ENCODE results near the gene ANAPC16.
"Not testable (repeated sequence)": the region's sequence is repeated elsewhere in the genome, so short reads cannot be mapped to it uniquely, and the experiment has no call there.

The ANAPC16 gene

GRCh38 chr10:72215611-72216549 lies at the start of gene ANAPC16, which contains the start of gene ASCC1:
Gene ANAPC16, plus strand, starts transcription at chr10:72216012. Its CDS starts 7,903 bp downstream, at chr10:72223915.
Gene ASCC1, minus strand, starts transcription at chr10:72216276. Its CDS starts 2,978 bp downstream, at chr10:72213298.
- peak; percentile 92 for DNase-seq

- DNase-seq, result no peak
These were observed 48.7 kb upstream of the ANAPC16 start for GRCh38 chr10:72167118-72167517.

- DNase-seq, result no peak
These were observed 45.5 kb upstream of the ANAPC16 start for GRCh38 chr10:72170263-72170662.

GRCh38 chr10:72170733-72171132 lies 45.1 kb upstream of the ANAPC16 start:
- no peak for DNase-seq

GRCh38 chr10:72171175-72171630 lies 44.6 kb upstream of the ANAPC16 start:
- DNase-seq, result no peak

- no peak for DNase-seq
These were observed 42.6 kb upstream of the ANAPC16 start for GRCh38 chr10:72173262-72173618.

GRCh38 chr10:72173619-72174296 lies 42.1 kb upstream of the ANAPC16 start:
- DNase-seq, result no peak

- no peak for DNase-seq
These were observed 41.5 kb upstream of the ANAPC16 start for GRCh38 chr10:72174297-72174662.

- no peak for DNase-seq
These were observed 40.7 kb upstream of the ANAPC16 start for GRCh38 chr10:72175149-72175548.

- DNase-seq, result no peak
These were observed 39.1 kb upstream of the ANAPC16 start for GRCh38 chr10:72176701-72177100.

GRCh38 chr10:72177454-72177853 lies 38.4 kb upstream of the ANAPC16 start:
- no peak for DNase-seq

GRCh38 chr10:72184156-72184555 lies 31.7 kb upstream of the ANAPC16 start:
- DNase-seq, result no peak

- DNase-seq, result no peak
These were observed 29.4 kb upstream of the ANAPC16 start for GRCh38 chr10:72186258-72186981.

GRCh38 chr10:72186982-72187330 lies 28.9 kb upstream of the ANAPC16 start:
- no peak for DNase-seq

GRCh38 chr10:72194949-72195348 lies 20.9 kb upstream of the ANAPC16 start:
- no peak for DNase-seq

- DNase-seq, result no peak
These were observed 14.9 kb upstream of the ANAPC16 start for GRCh38 chr10:72200883-72201282.

GRCh38 chr10:72201293-72201692 lies 14.5 kb upstream of the ANAPC16 start:
- no peak for DNase-seq

GRCh38 chr10:72204296-72204695 lies 11.5 kb upstream of the ANAPC16 start:
- no peak for DNase-seq

GRCh38 chr10:72204724-72205123 lies 11.1 kb upstream of the ANAPC16 start:
- no peak for DNase-seq

GRCh38 chr10:72206511-72207229 lies 9.1 kb upstream of the ANAPC16 start:
- DNase-seq, result no peak

GRCh38 chr10:72208526-72208925 lies 7.3 kb upstream of the ANAPC16 start:
- DNase-seq, result not testable (repeated sequence)

- DNase-seq, result not testable (repeated sequence)
These were observed 4.4 kb upstream of the ANAPC16 start for GRCh38 chr10:72211381-72211780.

- DNase-seq, result not testable (repeated sequence)
These were observed 4.0 kb upstream of the ANAPC16 start for GRCh38 chr10:72211832-72212231.

All from stimulated activated naive CD4-positive, alpha-beta T cell treated with Interleukin-2 at 50 U/mL for 16 hours (primary cell).